GM06990 (cell line): ENCODE data around the gene GNG10.

Experiments used
- DNase-seq: peaks from one replicate; pipeline ENCODE4 v3.0.0-alpha.2; 2011; ENCODE audit not compliant: insufficient read length; ENCODE audit errors: extremely low read depth
- H3K27me3 ChIP-seq: replicated peaks from 2 replicates; pipeline ENCODE4 v1.6.0; 2011; ENCODE audit warnings: low read length; ENCODE audit not compliant: control insufficient read depth, insufficient read depth
- H3K36me3 ChIP-seq: 2 replicates; pipeline ENCODE4 v1.5.1; 2011; ENCODE audit warnings: low read length; ENCODE audit not compliant: control insufficient read depth, insufficient read depth
- H3K4me3 ChIP-seq: replicated peaks from 2 replicates; pipeline ENCODE4 v1.5.1; 2011; ENCODE audit warnings: low read depth, mild to moderate bottlenecking, control low read depth, low read length
- CTCF ChIP-seq: IDR thresholded peaks from 2 replicates; pipeline ENCODE4 v1.5.1; 2011; ENCODE audit warnings: low read length, control low read depth, mild to moderate bottlenecking, inconsistent platforms; ENCODE audit not compliant: insufficient read depth, poor library complexity, severe bottlenecking

GNG10 gene

GRCh38 chr9:111658943-111659342, 2.5 kb upstream of the GNG10 start:
- Histone ChIP-seq H3K4me3 (no peak overlapping the region), H3K27me3 (no peaks in the 10 kb centered on the region), H3K36me3 (no peaks in the 10 kb centered on the region)
- no peak for TF ChIP-seq CTCF
- DNase-seq: no peak

- TF ChIP-seq CTCF: no peak
- Histone ChIP-seq H3K4me3 (no peak overlapping the region), H3K36me3 (no peaks in the 10 kb centered on the region), H3K27me3 (no peaks in the 10 kb centered on the region)
- DNase-seq: no peak
Observed at GRCh38 chr9:111659691-111660090, 1.7 kb upstream of the GNG10 start.

- H3K36me3 ChIP-seq: no peaks in the 10 kb centered on the region
- peak overlapping the region; percentile 87 for H3K4me3 ChIP-seq
- peak; percentile 46 for DNase-seq
- no peaks in the 10 kb centered on the region for H3K27me3 ChIP-seq
- TF ChIP-seq CTCF: no peak
Observed at GRCh38 chr9:111661802-111662521, 557 bp downstream of the GNG10 start.

GRCh38 chr9:111662576-111663300, 1.3 kb downstream of the GNG10 start:
- H3K4me3 ChIP-seq: peak overlapping the region; percentile 87
- no peaks in the 10 kb centered on the region for H3K27me3 ChIP-seq
- no peaks in the 10 kb centered on the region for H3K36me3 ChIP-seq
- DNase-seq: peak; percentile 5
- TF ChIP-seq CTCF: no peak

GRCh38 chr9:111663301-111663823, 2.0 kb downstream of the GNG10 start:
- H3K27me3 ChIP-seq: no peaks in the 10 kb centered on the region
- no peak for DNase-seq
- H3K4me3 ChIP-seq: no peak overlapping the region
- no peaks in the 10 kb centered on the region for H3K36me3 ChIP-seq
- TF ChIP-seq CTCF: no peak
